ENCODE data around the gene SF3B6. TPM values are rescaled to one million over a fixed set of nuclear protein-coding genes. Genes with fewer than 3 reads are reported as not detected.

SF3B6 gene
- total RNA-seq, 4 donors from 2014 or later: 86.9 to 121 (median 113) TPM

GRCh38 chr2:24051833-24052232, 24.3 kb downstream of the SF3B6 start:
- no peaks in the 10 kb centered on the region for H3K36me3 ChIP-seq
- H3K9me3 ChIP-seq: no peaks in the 10 kb centered on the region
- 83% methylated on average over 8 of the region's 8 CpGs for WGBS
- intact Hi-C loops (cut with DNase I): no loop called here
- no peak overlapping the region for H3K4me3 ChIP-seq
- H3K27me3 ChIP-seq: no peaks in the 10 kb centered on the region
- H3K4me1 ChIP-seq: peaks cover 6 to 30% (median 26%) of the 10 kb centered on the region in 4 donors
- no peak for TF ChIP-seq POLR2A (IDR thresholded peaks at IDR 0.05; ENCODE audit: low read depth)
- no peak for TF ChIP-seq EP300 (IDR thresholded peaks at IDR 0.05)
- no peak for TF ChIP-seq POLR2AphosphoS5 (IDR thresholded peaks at IDR 0.05)
- TF ChIP-seq CTCF (IDR thresholded peaks at IDR 0.05): no peak
- H3K27ac ChIP-seq (replicated peaks in 1 of 4): no peak overlapping the region
- DNase-seq (ENCODE audit: extremely low spot score): no peak

- H3K27ac ChIP-seq (replicated peaks in 1 of 4): peak overlapping the region; percentile 63 to 75 (median 72)
- no peaks in the 10 kb centered on the region for H3K27me3 ChIP-seq
- no peaks in the 10 kb centered on the region for H3K36me3 ChIP-seq
- intact Hi-C loops (cut with DNase I): no loop called here
- peaks cover 13 to 45% (median 38%) of the 10 kb centered on the region in 4 donors for H3K4me1 ChIP-seq
- no peak for TF ChIP-seq EP300 (IDR thresholded peaks at IDR 0.05)
- H3K4me3 ChIP-seq: peak overlapping the region; percentile 79 to 94 (median 88)
- no peaks in the 10 kb centered on the region for H3K9me3 ChIP-seq
- DNase-seq (ENCODE audit: extremely low spot score): no peak
- 20% methylated on average over 12 of the region's 47 CpGs for WGBS
These were observed 25.8 kb downstream of the SF3B6 start for GRCh38 chr2:24050041-24050979.

- 2% methylated on average over 30 of the region's 52 CpGs for WGBS
- no peaks in the 10 kb centered on the region for H3K27me3 ChIP-seq
- no peaks in the 10 kb centered on the region for H3K9me3 ChIP-seq
- H3K4me3 ChIP-seq: peak within 1 kb of the TSS; percentile 79 to 94 (median 88)
- peaks cover 13 to 48% (median 38%) of the 10 kb centered on the region in 4 donors for H3K4me1 ChIP-seq
- DNase-seq (ENCODE audit: extremely low spot score): no peak
- no peaks in the 10 kb centered on the region for H3K36me3 ChIP-seq
- peak within 1 kb of the TSS; percentile 63 to 75 (median 72) for H3K27ac ChIP-seq (replicated peaks in 1 of 4)
- TF ChIP-seq POLR2AphosphoS5 (IDR thresholded peaks at IDR 0.05) (peak; percentile 11 to 32), CTCF (IDR thresholded peaks at IDR 0.05) (no peak)
- intact Hi-C loops (cut with DNase I): loop anchor here (5.0 to 10.0 kb wide), 2 partner anchors 33 to 125 kb away; partner anchors contain the start of genes ATAD2B and TP53I3
These were observed 26.6 kb downstream of the SF3B6 start, which contains the start of gene FKBP1B for GRCh38 chr2:24049485-24050021. Gene FKBP1B (plus strand): TSS chr2:24049741. CDS start chr2:24049850, 109 bp downstream.

GRCh38 chr2:24048769-24049484, 27.2 kb downstream of the SF3B6 start:
- Histone ChIP-seq H3K9me3 (no peaks in the 10 kb centered on the region), H3K4me3 (peak overlapping the region; percentile 79 to 94 (median 88)), H3K27ac (replicated peaks in 1 of 4) (peak overlapping the region in 2 of 4 donors; percentile 75), H3K36me3 (no peaks in the 10 kb centered on the region), H3K27me3 (no peaks in the 10 kb centered on the region), H3K4me1 (peaks cover 13 to 48% (median 38%) of the 10 kb centered on the region in 4 donors)
- TF ChIP-seq POLR2AphosphoS5 (IDR thresholded peaks at IDR 0.05) (no peak), EP300 (IDR thresholded peaks at IDR 0.05) (no peak), CTCF (IDR thresholded peaks at IDR 0.05) (no peak), POLR2A (IDR thresholded peaks at IDR 0.05; ENCODE audit: low read depth) (no peak)
- DNase-seq (ENCODE audit: extremely low spot score): no peak
- WGBS: 22% methylated on average over 23 of the region's 23 CpGs
- intact Hi-C loops (cut with DNase I): loop anchor here (5.0 to 10.0 kb wide), 2 partner anchors 33 to 124 kb away; partner anchors contain the start of genes ATAD2B and TP53I3
